ENCODE results near the gene TMEM134. TPM values are rescaled to one million over a fixed set of nuclear protein-coding genes. Genes with fewer than 3 reads are reported as not detected.
A peak's percentile ranks its signal among the peaks of the same experiment; 100 is the strongest.

The TMEM134 gene
- total and polyA plus RNA-seq, 9 of the 15 experiments (the other 6 are each of a cell fraction or from before 2014, with no cell fraction given), result 0.63 to 48.4 (median 10.7) TPM

GRCh38 chr11:67508486-67509121 lies 39.6 kb upstream of the TMEM134 start (continued):
- TF ChIP-seq FOXP4 (CRISPR knock-in tag; IDR thresholded peaks at IDR 0.05; ENCODE audit: borderline replicate concordance), result no peak
- no peak for TF ChIP-seq KDM5B (IDR thresholded peaks at IDR 0.05; ENCODE audit: insufficient replicate concordance, low read depth, low read length)
- no peak for TF ChIP-seq CHD1 (IDR thresholded peaks at IDR 0.05; ENCODE audit: low read length)
- TF ChIP-seq ZNF699 (CRISPR knock-in tag; IDR thresholded peaks at IDR 0.05; ENCODE audit: insufficient replicate concordance), result no peak
- TF ChIP-seq TEAD2 (tag; IDR thresholded peaks at IDR 0.05), result no peak
- TF ChIP-seq ZNF583 (CRISPR knock-in tag; IDR thresholded peaks at IDR 0.05), result no peak
- TF ChIP-seq MYBL2 (IDR thresholded peaks at IDR 0.05; ENCODE audit: low read depth), result no peak
- TF ChIP-seq MYBL2 (CRISPR knock-in tag; IDR thresholded peaks at IDR 0.05; ENCODE audit: borderline replicate concordance), result no peak
- TF ChIP-seq ZNF445 (CRISPR knock-in tag; IDR thresholded peaks at IDR 0.05; ENCODE audit: low read depth), result no peak
- no peak for TF ChIP-seq ZNF780A (CRISPR knock-in tag; IDR thresholded peaks at IDR 0.05)
- no peak for TF ChIP-seq ZNF197 (CRISPR knock-in tag; IDR thresholded peaks at IDR 0.05; ENCODE audit: low read depth)
- peak; percentile 83 for TF ChIP-seq ZFX (CRISPR knock-in tag; IDR thresholded peaks at IDR 0.05)
- TF ChIP-seq HNRNPK (IDR thresholded peaks at IDR 0.05; ENCODE audit: low read depth, low read length, poor library complexity, severe bottlenecking), result no peak
- no peak for TF ChIP-seq DACH1 (IDR thresholded peaks at IDR 0.05; ENCODE audit: partially characterized antibody)
- TF ChIP-seq PREB (CRISPR knock-in tag; IDR thresholded peaks at IDR 0.05), result no peak
- TF ChIP-seq ID3 (CRISPR knock-in tag; IDR thresholded peaks at IDR 0.05), result no peak
- TF ChIP-seq ID3 (tag; IDR thresholded peaks at IDR 0.05), result no peak
- no peak for TF ChIP-seq PYGO2 (tag; IDR thresholded peaks at IDR 0.05)
- no peak for TF ChIP-seq ARNT (IDR thresholded peaks at IDR 0.05)
- TF ChIP-seq CBFA2T2 (conservative IDR thresholded peaks at IDR 0.05), result no peak

Data from K562 (cell line).